OCI-LY7 (cell line): ENCODE measurements around the gene TMEM143. TPM values are rescaled to one million over a fixed set of nuclear protein-coding genes. Genes with fewer than 3 reads are reported as not detected.

Experiments
- BruUV-seq: library from RNA; stranded (reverse); fragments of 400-500 nt; replicated peaks from 2 replicates; lab custom pipeline; 2021; lab: Mats Ljungman, UMichigan
- CTCF ChIA-PET: fragments of 300-600 bp; sonication (Branson Sonifier 250); formaldehyde crosslinking; loops from one replicate; lab custom pipeline; 2022; ENCODE audit warnings: antibody characterized with exemption; ENCODE audit not compliant: unreplicated experiment; lab: Charles Lee
- POLR2A ChIA-PET: fragments of 300-600 bp; sonication (Branson Sonifier 250); formaldehyde crosslinking; loops from one replicate; lab custom pipeline; 2022; ENCODE audit warnings: antibody characterized with exemption; lab: Charles Lee
- DNase-seq: peaks from one replicate; pipeline ENCODE4 v3.0.0-alpha.2; 2015; ENCODE audit warnings: low spot score
- H2AFZ ChIP-seq: fragments of 200-600 bp; sonication (generic), shearing (Covaris generic); 2 replicates; pipeline ENCODE4 v1.6.1; 2014; ENCODE audit warnings: mild to moderate bottlenecking, antibody characterized with exemption, low read length, moderate library complexity
- H3K27ac ChIP-seq: fragments of 200-600 bp; sonication (generic); 2 replicates; pipeline ENCODE4 v1.5.1; 2014; ENCODE audit warnings: mixed run types, low read depth, mild to moderate bottlenecking, moderate library complexity, low read length, inconsistent platforms; ENCODE audit not compliant: poor library complexity, severe bottlenecking
- H3K36me3 ChIP-seq: fragments of 200-600 bp; sonication (generic); 2 replicates; pipeline ENCODE4 v1.6.1; 2014; ENCODE audit warnings: mild to moderate bottlenecking, antibody characterized with exemption, low read length, moderate library complexity, mixed read lengths; ENCODE audit not compliant: insufficient read depth
- H3K4me1 ChIP-seq: fragments of 200-600 bp; sonication (generic); 2 replicates; pipeline ENCODE4 v1.5.1; 2014; ENCODE audit warnings: mild to moderate bottlenecking, low read length; ENCODE audit not compliant: insufficient read depth, poor library complexity, severe bottlenecking
- H3K4me2 ChIP-seq: fragments of 200-600 bp; sonication (generic); 2 replicates; pipeline ENCODE4 v1.6.1; 2014; ENCODE audit warnings: mild to moderate bottlenecking, low read length
- H3K4me3 ChIP-seq: fragments of 200-600 bp; sonication (generic); 2 replicates; pipeline ENCODE4 v1.5.1; 2014; ENCODE audit warnings: mild to moderate bottlenecking, low read depth, low read length; ENCODE audit not compliant: poor library complexity, severe bottlenecking
- H3K79me2 ChIP-seq: fragments of 200-600 bp; sonication (generic); 2 replicates; pipeline ENCODE4 v1.6.1; 2016; ENCODE audit warnings: low read depth, mild to moderate bottlenecking, low read length, moderate library complexity, mixed read lengths; ENCODE audit not compliant: insufficient read depth
- H3K9me2 ChIP-seq: fragments of 200-600 bp; sonication (generic); 2 replicates; pipeline ENCODE4 v1.6.1; 2016; ENCODE audit warnings: mild to moderate bottlenecking, low read length, mixed read lengths; ENCODE audit not compliant: insufficient read depth
- H3K9me3 ChIP-seq: fragments of 200-600 bp; sonication (generic); 2 replicates; pipeline ENCODE4 v1.6.1; 2014; ENCODE audit warnings: mild to moderate bottlenecking, mixed run types, low read length, mixed read lengths
- H4K20me1 ChIP-seq: fragments of 200-600 bp; sonication (generic); 2 replicates; pipeline ENCODE4 v1.6.1; 2014; ENCODE audit warnings: mild to moderate bottlenecking, antibody characterized with exemption, low read length, moderate library complexity, mixed read lengths; ENCODE audit not compliant: insufficient read depth
- CTCF ChIP-seq: fragments of 200-600 bp; sonication (generic); conservative IDR thresholded peaks from 2 replicates; pipeline ENCODE4 v1.5.1; 2014; ENCODE audit warnings: mild to moderate bottlenecking, antibody characterized with exemption, low read length, moderate library complexity, mixed read lengths
- EZH2phosphoT487 ChIP-seq: fragments of 200-600 bp; sonication (generic); IDR thresholded peaks from 2 replicates; pipeline ENCODE4 v1.6.1; 2018; ENCODE audit warnings: low read depth, borderline replicate concordance, mild to moderate bottlenecking, mixed run types, antibody characterized with exemption, low read length, moderate library complexity, mixed read lengths
- intact Hi-C: fragments of 100-400 bp; cut with micrococcal nuclease; formaldehyde crosslinking; loops from one replicate; pipeline ENCODE4 v1.10.0; 2022; ENCODE audit not compliant: unreplicated experiment
- total RNA-seq, 2 experiments: library from RNA; depleted of rRNA in 1 of 2; stranded (reverse); fragments of >200 nt in 1 of 2; shearing (Covaris generic) in 1 of 2; gene quantifications; 2 replicates each; pipeline ENCODE4 v1.2.3, GENCODE V29; 2014 to 2022

The TMEM143 gene
- total RNA-seq, 2 experiments from 2014 or later, result 31.1 to 31.4 TPM

- Histone ChIP-seq H3K36me3 (no peaks in the 10 kb centered on the region), H3K9me3 (no peaks in the 10 kb centered on the region), H3K4me1 (peaks cover 16% of the 10 kb centered on the region), H3K9me2 (no peaks in the 10 kb centered on the region), H3K4me2 (no peak overlapping the region), H3K79me2 (no peaks in the 10 kb centered on the region), H3K4me3 (no peak overlapping the region), H3K27ac (no peak overlapping the region), H4K20me1 (no peaks in the 10 kb centered on the region), H2AFZ (no peak overlapping the region)
- BruUV-seq, result no TSS peak
- no peak for DNase-seq
- POLR2A ChIA-PET, result no interaction called here
- CTCF ChIA-PET, result no interaction called here
- intact Hi-C loops, result no loop called here
- TF ChIP-seq EZH2phosphoT487, result no peak
- no peak for TF ChIP-seq CTCF
Measured at GRCh38 chr19:48405010-48405659, 41.4 kb upstream of the TMEM143 start.

- Histone ChIP-seq H3K79me2 (no peaks in the 10 kb centered on the region), H3K4me2 (0 out of 2 replicates have a peak overlapping the region, but pooled peaks have one; percentile 9)
- POLR2A ChIA-PET, result interaction anchor here (0.7 kb wide), 1 partner anchor 42 kb away, joined by 3 read pairs; no protein-coding TSS in a partner anchor
Measured at GRCh38 chr19:48403606-48404005, 39.9 kb upstream of the TMEM143 start.

More at GRCh38 chr19:48403606-48404005, 39.9 kb upstream of the TMEM143 start:
- Histone ChIP-seq H4K20me1 (no peaks in the 10 kb centered on the region), H2AFZ (peak overlapping the region; percentile 91), H3K9me2 (no peaks in the 10 kb centered on the region), H3K4me1 (peaks cover 29% of the 10 kb centered on the region), H3K36me3 (no peaks in the 10 kb centered on the region), H3K9me3 (no peaks in the 10 kb centered on the region), H3K27ac (no peak overlapping the region), H3K4me3 (no peak overlapping the region)
- intact Hi-C loops, result no loop called here
- no TSS peak for BruUV-seq
- CTCF ChIA-PET, result no interaction called here
- TF ChIP-seq CTCF (no peak), EZH2phosphoT487 (no peak)
- peak; percentile 80 for DNase-seq
